PFSK-1 (cell line): ENCODE measurements around the gene STAC3.

Source experiments
- POLR2AphosphoS5 ChIP-seq: IDR thresholded peaks from 2 replicates; pipeline ENCODE4 v1.6.1; 2012; ENCODE audit warnings: low read depth, mild to moderate bottlenecking, control low read depth, low read length, moderate library complexity
- REST ChIP-seq, 2 experiments: IDR thresholded peaks; 2 replicates each; pipeline versions ENCODE4 v1.6.1 to v1.8.0; 2011 to 2012; ENCODE audit warnings: low read depth in 2 of 2, low read length in 2 of 2, control low read depth in 1 of 2, inconsistent platforms in 1 of 2, mild to moderate bottlenecking in 1 of 2, moderate library complexity in 1 of 2; ENCODE audit not compliant: insufficient read depth in 1 of 2
- TAF1 ChIP-seq: IDR thresholded peaks from 2 replicates; pipeline ENCODE4 v1.6.1; 2012; ENCODE audit warnings: low read length, control low read depth, borderline replicate concordance; ENCODE audit not compliant: insufficient read depth

- TF ChIP-seq REST (IDR thresholded peaks at IDR 0.05; ENCODE audit: insufficient read depth in 1 of 2, low read depth in 2 of 2, low read length in 2 of 2) (no peak), TAF1 (no peak), POLR2AphosphoS5 (no peak)
These were observed 7.3 kb downstream of the STAC3 start for GRCh38 chr12:57243521-57244311.
